Measurements from ENCODE around the gene GSDME.
A peak's percentile ranks its signal among the peaks of the same experiment; 100 is the strongest.

The GSDME gene

GRCh38 chr7:24657980-24658379, 99.3 kb downstream of the GSDME start:
- no peak for DNase-seq (ENCODE audit: low read depth)
- no peak overlapping the region for H3K4me3 ChIP-seq (replicated peaks; ENCODE audit: low read depth, low read length)
- no peak for TF ChIP-seq CTCF (IDR thresholded peaks at IDR 0.05; ENCODE audit: low read length, missing control alignments)

GRCh38 chr7:24656608-24657007, 100.7 kb downstream of the GSDME start:
- no peak for TF ChIP-seq CTCF (IDR thresholded peaks at IDR 0.05; ENCODE audit: low read length, missing control alignments)
- DNase-seq (ENCODE audit: low read depth): no peak
- no peak overlapping the region for H3K4me3 ChIP-seq (replicated peaks; ENCODE audit: low read depth, low read length)

- DNase-seq (ENCODE audit: low read depth): no peak
- TF ChIP-seq CTCF (IDR thresholded peaks at IDR 0.05; ENCODE audit: low read length, missing control alignments): no peak
- no peak overlapping the region for H3K4me3 ChIP-seq (replicated peaks; ENCODE audit: low read depth, low read length)
Observed at GRCh38 chr7:24654305-24654704, 103.0 kb downstream of the GSDME start.

GRCh38 chr7:24653316-24654085, 103.8 kb downstream of the GSDME start:
- no peak for DNase-seq (ENCODE audit: low read depth)
- TF ChIP-seq CTCF (IDR thresholded peaks at IDR 0.05; ENCODE audit: low read length, missing control alignments): no peak
- peak overlapping the region; percentile 1 for H3K4me3 ChIP-seq (replicated peaks; ENCODE audit: low read depth, low read length)

GRCh38 chr7:24652251-24652939, 104.9 kb downstream of the GSDME start:
- no peak for DNase-seq (ENCODE audit: low read depth)
- no peak for TF ChIP-seq CTCF (IDR thresholded peaks at IDR 0.05; ENCODE audit: low read length, missing control alignments)
- H3K4me3 ChIP-seq (replicated peaks; ENCODE audit: low read depth, low read length): no peak overlapping the region
